WTC11 (cell line): Measurements from ENCODE around the gene RAI14. TPM values are rescaled to one million over a fixed set of nuclear protein-coding genes. Genes with fewer than 3 reads are reported as not detected.

ENCODE experiments used
- ATAC-seq: fragments of 200-7000 bp; cut with Tn5 transposase; 2 replicates; pipeline ENCODE4 v1.10.0; 2021; ENCODE audit warnings: mild to moderate bottlenecking, moderate library complexity
- CTCF ChIA-PET: fragments of 300-600 bp; sonication (Branson Sonifier 250); formaldehyde crosslinking; loops from one replicate; lab custom pipeline; 2021; ENCODE audit warnings: antibody characterized with exemption; lab: Charles Lee
- POLR2A ChIA-PET: fragments of 350-600 bp; sonication (Branson Sonifier 250); formaldehyde crosslinking; loops from one replicate; lab custom pipeline; 2021; ENCODE audit warnings: antibody characterized with exemption; lab: Charles Lee
- DNase-seq: peaks from one replicate; pipeline ENCODE4 v3.0.0; 2021; ENCODE audit warnings: low spot score
- H3K27ac Mint-ChIP-seq: 2 replicates; pipeline ENCODE4 v1.8.0; 2021; ENCODE audit warnings: mixed read lengths
- H3K27me3 Mint-ChIP-seq: 2 replicates; pipeline ENCODE4 v1.8.0; 2021; ENCODE audit warnings: low read depth, mild to moderate bottlenecking, moderate library complexity, mixed read lengths
- H3K36me3 Mint-ChIP-seq: 2 replicates; pipeline ENCODE4 v1.8.0; 2021; ENCODE audit warnings: mixed read lengths
- H3K4me1 Mint-ChIP-seq: 2 replicates; pipeline ENCODE4 v1.8.0; 2022; ENCODE audit warnings: mixed read lengths
- H3K4me3 Mint-ChIP-seq: 2 replicates; pipeline ENCODE4 v1.8.0; 2021; ENCODE audit warnings: mild to moderate bottlenecking, moderate library complexity, mixed read lengths
- H3K9me3 Mint-ChIP-seq: 2 replicates; pipeline ENCODE4 v1.8.0; 2021; ENCODE audit warnings: mixed read lengths
- AFF4 ChIP-seq: sonication (generic); formaldehyde crosslinking; IDR thresholded peaks from 2 replicates; pipeline ENCODE4 v1.8.1; 2023; ENCODE audit warnings: mild to moderate bottlenecking, missing genetic modification reagents, borderline replicate concordance
- ATF1 ChIP-seq: sonication (generic); formaldehyde crosslinking; IDR thresholded peaks from 2 replicates; pipeline ENCODE4 v1.8.1; 2023; ENCODE audit warnings: mild to moderate bottlenecking, moderate library complexity, missing genetic modification reagents
- CBFB ChIP-seq: sonication (generic); formaldehyde crosslinking; IDR thresholded peaks from 2 replicates; pipeline ENCODE4 v1.8.1; 2022; ENCODE audit warnings: mild to moderate bottlenecking, low read depth, missing genetic modification reagents
- CREB1 ChIP-seq: sonication (generic); formaldehyde crosslinking; IDR thresholded peaks from 2 replicates; pipeline ENCODE4 v1.8.0; 2023; ENCODE audit warnings: mild to moderate bottlenecking, missing genetic modification reagents
- FOXP1 ChIP-seq: sonication (generic); formaldehyde crosslinking; IDR thresholded peaks from 2 replicates; pipeline ENCODE4 v1.8.0; 2022; ENCODE audit warnings: missing genetic modification reagents, mild to moderate bottlenecking, moderate library complexity, borderline replicate concordance
- IRF2 ChIP-seq: sonication (generic); formaldehyde crosslinking; IDR thresholded peaks from 2 replicates; pipeline ENCODE4 v1.8.0; 2022; ENCODE audit warnings: low read depth, missing genetic modification reagents, borderline replicate concordance
- MXD4 ChIP-seq: fragments of 250-450 bp; sonication (Bioruptor Pico); IDR thresholded peaks from 2 replicates; pipeline ENCODE4 v1.8.0; 2021; ENCODE audit warnings: mild to moderate bottlenecking, moderate library complexity, borderline replicate concordance
- NR1H2 ChIP-seq: sonication (generic); formaldehyde crosslinking; IDR thresholded peaks from 2 replicates; pipeline ENCODE4 v1.9.0; 2021; ENCODE audit warnings: mild to moderate bottlenecking, moderate library complexity, missing genetic modification reagents
- RORB ChIP-seq: fragments of 250-450 bp; sonication (Bioruptor Pico); IDR thresholded peaks from 2 replicates; pipeline ENCODE4 v1.9.0; 2021; ENCODE audit warnings: mild to moderate bottlenecking
- TCF7 ChIP-seq: sonication (generic); formaldehyde crosslinking; IDR thresholded peaks from 2 replicates; pipeline ENCODE4 v1.8.0; 2022; ENCODE audit warnings: mild to moderate bottlenecking, low read depth, missing genetic modification reagents, moderate library complexity
- TP53 ChIP-seq: sonication (generic); formaldehyde crosslinking; IDR thresholded peaks from 2 replicates; pipeline ENCODE4 v1.8.1; 2023; ENCODE audit warnings: mild to moderate bottlenecking, missing genetic modification reagents
- ZBTB21 ChIP-seq: sonication (generic); formaldehyde crosslinking; IDR thresholded peaks from 2 replicates; pipeline ENCODE4 v1.8.1; 2023; ENCODE audit warnings: mild to moderate bottlenecking, missing genetic modification reagents, borderline replicate concordance
- ZNF121 ChIP-seq: sonication (generic); formaldehyde crosslinking; IDR thresholded peaks from 2 replicates; pipeline ENCODE4 v1.8.0; 2023; ENCODE audit warnings: missing genetic modification reagents
- ZNF232 ChIP-seq: sonication (generic); formaldehyde crosslinking; IDR thresholded peaks from 2 replicates; pipeline ENCODE4 v1.8.0; 2022; ENCODE audit warnings: mild to moderate bottlenecking, missing genetic modification reagents
- ZSCAN18 ChIP-seq: fragments of 250-450 bp; sonication (Bioruptor Pico); IDR thresholded peaks from 2 replicates; pipeline ENCODE4 v2.1.2; 2022; ENCODE audit warnings: mild to moderate bottlenecking, moderate library complexity
- total RNA-seq: library from RNA; stranded (reverse); gene quantifications from 3 replicates; pipeline ENCODE4 v1.2.3, GENCODE V29; 2021
- TF ChIP-seq, protein P1 (sequence below): sonication (generic); formaldehyde crosslinking; IDR thresholded peaks from 2 replicates; pipeline ENCODE4 v1.8.0; 2022; ENCODE audit warnings: mild to moderate bottlenecking, missing genetic modification reagents

Gene RAI14
- total RNA-seq, 1 experiment from 2014 or later: 185 TPM

DNA sequence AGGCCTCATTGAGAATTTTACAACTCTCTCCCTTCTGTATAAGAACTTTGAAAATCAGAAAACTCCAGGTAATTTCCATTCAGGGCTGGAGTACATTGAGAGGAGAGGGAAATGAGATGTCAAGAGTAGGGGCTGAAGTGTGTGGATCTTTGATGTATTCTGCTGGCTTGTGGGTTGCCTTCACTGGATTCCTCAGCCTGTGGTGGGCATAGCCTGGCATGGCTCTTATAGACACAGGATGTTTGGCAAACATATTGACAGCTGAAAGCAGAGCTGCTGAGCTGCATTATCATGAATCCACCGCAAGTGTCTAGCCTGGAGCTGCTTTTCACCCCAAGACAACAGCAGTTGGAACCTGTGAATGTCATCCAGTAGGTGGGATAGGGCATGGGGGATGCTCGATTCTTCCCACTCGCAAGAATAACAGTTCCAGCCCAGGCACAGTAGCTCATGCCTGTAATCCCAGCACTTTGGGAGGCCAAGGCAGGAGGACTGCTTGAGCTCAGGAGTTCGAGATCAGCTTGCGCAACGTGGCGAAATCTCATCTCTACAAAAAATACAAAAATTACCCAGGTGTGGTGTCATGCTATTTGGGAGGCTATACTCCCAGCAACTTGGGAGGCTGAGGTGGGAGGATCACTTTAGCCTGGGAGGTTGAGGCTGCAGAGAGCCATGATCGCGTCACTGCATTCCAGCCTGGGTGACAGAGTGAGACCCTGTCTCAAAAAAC lies 146.9 kb downstream of the RAI14 start:
- no peak overlapping the region for H3K4me3 Mint-ChIP-seq
- no peak overlapping the region; the same call in 1 of the 2 replicates for H3K27ac Mint-ChIP-seq
- ChIA-PET POLR2A (no interaction called here), CTCF (no interaction called here)
- DNase-seq (no peak), ATAC-seq (no peak)
- no peaks in the 10 kb centered on the region for H3K27me3 Mint-ChIP-seq
- H3K9me3 Mint-ChIP-seq: no peaks in the 10 kb centered on the region
- peaks cover 28% of the 10 kb centered on the region for H3K4me1 Mint-ChIP-seq
- H3K36me3 Mint-ChIP-seq: peaks cover 84% of the 10 kb centered on the region
- TF ChIP-seq CBFB (CRISPR knock-in tag): no peak
- no peak for TF ChIP-seq TP53 (CRISPR knock-in tag)
- no peak for TF ChIP-seq ZBTB21 (CRISPR knock-in tag)
- no peak for TF ChIP-seq ZSCAN18 (CRISPR knock-in tag)
- no peak for TF ChIP-seq MXD4
- TF ChIP-seq NR1H2 (CRISPR knock-in tag): no peak

DNA sequence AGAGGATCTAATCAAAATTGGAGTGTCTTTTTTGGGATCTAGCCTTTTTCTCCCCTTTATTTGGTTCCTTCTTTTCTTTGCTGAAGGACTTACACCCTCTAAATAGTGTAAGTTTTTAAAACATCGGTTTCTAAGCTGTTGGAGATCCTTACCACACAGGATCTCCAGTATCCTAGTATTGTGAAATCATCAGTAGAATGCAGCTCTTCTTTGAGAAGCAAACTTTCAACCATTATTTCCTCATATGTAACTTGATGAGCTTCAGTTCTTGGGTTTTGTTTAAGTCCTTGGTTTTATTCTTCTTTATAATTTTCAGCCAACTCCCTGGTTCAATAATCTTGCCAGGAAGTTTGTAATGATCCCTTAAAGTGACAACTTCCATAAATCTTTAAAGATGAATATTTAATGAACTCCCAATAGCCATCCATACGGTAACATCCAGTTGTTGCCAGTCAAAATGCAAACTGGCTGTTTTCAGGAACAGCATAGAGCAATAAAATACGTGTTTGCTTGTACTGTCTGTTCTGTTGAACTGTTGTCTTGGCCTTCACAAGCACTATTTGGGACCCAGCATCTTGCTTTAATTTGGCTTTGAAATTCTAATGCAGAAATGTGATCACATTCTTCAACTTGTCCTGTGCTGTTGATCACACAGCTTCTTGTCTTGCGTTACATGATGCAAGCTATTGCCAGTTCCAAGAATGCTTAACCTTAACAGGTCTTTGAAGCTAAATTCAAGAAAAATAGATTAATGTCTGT lies 148.0 kb downstream of the RAI14 start:
- no peak for DNase-seq
- TF ChIP-seq FOXP1 (CRISPR knock-in tag) (no peak), MXD4 (no peak), ZNF121 (no peak), IRF2 (CRISPR knock-in tag) (no peak), AFF4 (CRISPR knock-in tag) (no peak), ATF1 (no peak), CREB1 (CRISPR knock-in tag) (no peak), TCF7 (CRISPR knock-in tag) (no peak), RORB (CRISPR knock-in tag) (no peak), ZNF232 (CRISPR knock-in tag) (no peak)
- TF ChIP-seq, protein P1, sequence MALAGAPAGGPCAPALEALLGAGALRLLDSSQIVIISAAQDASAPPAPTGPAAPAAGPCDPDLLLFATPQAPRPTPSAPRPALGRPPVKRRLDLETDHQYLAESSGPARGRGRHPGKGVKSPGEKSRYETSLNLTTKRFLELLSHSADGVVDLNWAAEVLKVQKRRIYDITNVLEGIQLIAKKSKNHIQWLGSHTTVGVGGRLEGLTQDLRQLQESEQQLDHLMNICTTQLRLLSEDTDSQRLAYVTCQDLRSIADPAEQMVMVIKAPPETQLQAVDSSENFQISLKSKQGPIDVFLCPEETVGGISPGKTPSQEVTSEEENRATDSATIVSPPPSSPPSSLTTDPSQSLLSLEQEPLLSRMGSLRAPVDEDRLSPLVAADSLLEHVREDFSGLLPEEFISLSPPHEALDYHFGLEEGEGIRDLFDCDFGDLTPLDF (CRISPR knock-in tag): no peak
- ChIA-PET CTCF (interaction anchor here (0.7 to 0.8 kb wide), 2 partner anchors 94 to 318 kb away, joined by 3 read pairs; no protein-coding TSS in a partner anchor), POLR2A (no interaction called here)
- Mint-ChIP-seq H3K36me3 (peaks cover 73% of the 10 kb centered on the region), H3K9me3 (no peaks in the 10 kb centered on the region), H3K4me3 (no peak overlapping the region), H3K27ac (peak overlapping the region; percentile 71; the same call in 1 of the 2 replicates), H3K4me1 (peaks cover 28% of the 10 kb centered on the region), H3K27me3 (no peaks in the 10 kb centered on the region)
- no peak for ATAC-seq
